Hepatic stellate cell (primary cell): Measurements from ENCODE around the gene MTA3.

ENCODE experiments used
- DNase-seq: peaks from one replicate; pipeline ENCODE4 v3.0.0; 2011; ENCODE audit warnings: low spot score

The MTA3 gene

DNA sequence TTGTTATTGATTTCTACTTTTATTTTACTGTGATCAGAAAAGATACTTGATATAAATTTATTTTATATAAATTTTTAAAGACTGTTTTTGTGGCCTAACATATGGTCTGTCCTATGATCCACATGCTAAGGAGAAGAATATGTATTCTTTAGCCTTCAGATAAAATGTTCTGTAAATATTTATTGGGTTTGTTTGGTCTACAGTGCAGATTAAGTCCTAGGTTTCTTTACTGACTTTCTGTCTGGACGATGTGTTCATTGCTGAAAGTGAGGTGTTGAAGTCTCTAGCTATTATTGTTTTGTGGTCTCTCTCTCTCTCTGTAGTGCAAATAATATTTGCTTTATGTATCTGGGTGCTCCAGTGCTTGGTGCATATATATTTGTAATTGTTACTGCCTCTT, 165.4 kb downstream of the MTA3 start:
- no peak for DNase-seq

DNA sequence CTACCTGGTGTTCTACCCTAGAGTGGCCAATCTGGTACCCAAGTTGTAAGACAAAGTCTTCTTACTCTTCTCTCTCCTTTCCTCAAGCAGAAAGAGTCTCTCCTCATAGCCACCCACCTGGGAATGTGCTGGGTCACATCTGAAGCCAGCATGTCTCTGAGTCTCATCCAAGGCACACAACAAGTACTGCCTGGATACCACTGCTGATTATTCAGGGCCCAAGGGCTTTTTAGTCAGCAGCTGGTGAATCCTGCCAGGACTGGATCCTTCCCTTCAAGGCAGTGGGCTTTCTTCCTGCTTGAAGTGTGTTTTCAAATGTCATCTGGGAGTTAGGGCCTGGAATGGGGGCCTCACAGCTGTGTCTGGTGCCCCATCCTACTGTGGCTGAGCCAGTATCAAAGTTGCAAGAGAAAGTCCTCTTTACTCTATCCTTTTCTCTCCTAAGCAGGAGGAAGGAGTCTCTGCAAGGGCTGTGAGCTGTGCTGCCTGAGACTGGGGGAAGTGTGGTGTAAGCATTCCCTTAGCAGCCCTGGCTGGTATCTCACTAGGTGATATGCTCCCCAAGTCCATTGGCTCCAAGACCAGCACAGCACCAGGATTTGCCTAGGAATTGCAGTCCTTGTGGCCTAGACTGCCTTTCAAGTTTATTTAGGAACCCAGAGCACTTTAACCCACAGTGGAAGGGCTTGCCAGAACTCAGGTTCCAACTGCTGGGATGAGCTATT, 168.3 kb downstream of the MTA3 start:
- no peak for DNase-seq

DNA sequence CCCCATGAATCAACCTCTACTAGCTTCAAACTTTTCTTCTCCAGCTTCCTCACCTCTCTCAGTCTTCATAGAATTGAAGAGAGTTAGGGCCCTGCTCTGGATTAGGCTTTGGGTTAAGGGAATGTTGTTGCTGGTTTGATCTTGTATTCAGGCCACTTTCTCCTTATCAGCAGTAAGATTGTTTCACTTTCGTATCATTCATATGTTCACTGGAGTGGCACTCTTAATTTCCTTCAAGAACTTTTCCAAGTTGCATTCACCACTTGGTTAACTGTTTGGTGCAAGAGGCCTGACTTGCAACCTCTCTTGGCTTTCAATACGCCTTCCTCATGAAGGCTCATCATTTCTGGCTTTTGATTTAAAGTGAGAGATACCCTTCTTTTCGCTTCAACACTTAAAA, 172.7 kb downstream of the MTA3 start:
- DNase-seq, result no peak

DNA sequence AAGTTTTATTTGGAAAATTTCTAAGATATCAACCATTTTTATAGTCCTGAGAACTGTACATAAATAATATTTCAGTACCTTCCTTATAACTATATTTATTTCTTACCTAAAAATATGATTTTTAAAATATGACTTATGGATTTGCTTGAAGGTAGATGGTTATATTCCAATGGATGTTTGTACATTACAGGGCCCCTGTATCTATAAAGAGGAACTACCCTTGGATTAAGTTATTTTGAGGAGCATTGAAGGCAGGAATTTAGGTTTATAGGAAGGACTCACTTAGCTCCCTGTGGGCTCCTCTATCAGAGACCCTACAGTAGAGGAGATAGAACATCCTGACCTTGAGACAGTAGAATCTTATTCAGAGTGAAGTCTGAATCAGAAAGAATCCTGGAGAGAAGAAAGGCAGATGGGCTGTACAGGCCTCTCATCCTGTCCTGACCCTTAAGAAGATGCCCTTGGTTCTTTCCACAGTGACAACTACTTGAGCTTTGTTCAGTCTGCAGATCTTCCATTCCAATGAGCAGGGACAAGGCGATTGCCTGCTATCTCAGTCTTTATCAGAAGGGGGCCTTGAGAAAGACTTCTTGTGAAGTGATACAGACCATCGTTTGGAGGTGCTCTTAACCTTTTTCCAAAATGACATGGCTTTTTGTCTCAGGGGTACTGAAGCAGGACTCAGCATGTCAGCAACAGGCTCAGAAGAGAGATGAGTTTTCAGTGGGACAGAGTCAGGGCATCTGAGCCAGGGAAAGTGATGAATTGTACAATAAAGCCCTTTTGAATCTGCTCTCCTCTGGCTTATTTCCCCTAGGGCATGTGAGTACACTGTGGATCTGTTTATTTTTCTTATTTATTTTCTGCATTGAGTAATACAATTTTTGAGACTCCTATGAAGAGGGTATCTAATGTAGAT, 174.6 kb downstream of the MTA3 start:
- DNase-seq, result no peak

DNA sequence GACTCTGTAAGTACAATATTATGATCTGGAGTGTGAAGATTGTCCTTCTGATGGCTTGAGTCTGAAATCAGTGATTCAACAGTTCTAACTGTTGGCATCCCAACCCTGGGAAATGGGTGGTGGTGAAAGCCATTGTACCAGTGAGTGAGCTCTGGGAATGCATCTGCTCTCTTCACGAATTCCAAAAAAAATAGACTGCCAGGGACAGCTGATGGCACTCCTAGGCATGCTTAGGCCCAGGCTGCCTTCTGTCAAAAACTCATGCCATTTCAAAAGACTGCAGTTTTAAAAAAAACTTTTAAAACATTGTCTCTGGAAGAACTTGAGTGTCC, 175.2 kb downstream of the MTA3 start:
- DNase-seq, result no peak

DNA sequence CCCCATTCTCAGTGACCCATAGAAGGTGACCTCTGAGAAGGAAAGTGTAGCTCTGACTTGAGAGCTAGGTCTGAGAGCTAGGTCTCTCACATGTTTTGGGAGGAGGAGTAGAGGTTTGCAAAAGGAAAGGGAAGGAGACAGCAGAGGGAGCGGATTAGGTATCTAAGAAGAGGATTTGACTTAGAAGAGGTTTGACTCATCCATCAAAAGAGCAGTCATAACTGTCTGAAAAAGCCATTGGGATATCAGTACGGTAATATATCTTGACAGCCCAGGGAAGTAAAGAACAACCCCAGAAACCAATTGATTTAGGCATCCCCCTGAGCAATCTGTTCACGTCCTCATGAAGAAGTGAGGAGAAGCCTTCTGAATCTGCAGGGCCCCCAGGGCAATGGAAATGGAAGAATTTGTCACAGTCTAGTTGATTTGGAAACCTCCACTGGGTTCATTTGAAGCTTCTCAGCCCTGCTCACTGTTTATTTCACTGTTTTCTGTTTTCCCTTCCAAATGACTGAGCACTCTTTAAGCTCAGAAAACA, 176.2 kb downstream of the MTA3 start:
- no peak for DNase-seq

DNA sequence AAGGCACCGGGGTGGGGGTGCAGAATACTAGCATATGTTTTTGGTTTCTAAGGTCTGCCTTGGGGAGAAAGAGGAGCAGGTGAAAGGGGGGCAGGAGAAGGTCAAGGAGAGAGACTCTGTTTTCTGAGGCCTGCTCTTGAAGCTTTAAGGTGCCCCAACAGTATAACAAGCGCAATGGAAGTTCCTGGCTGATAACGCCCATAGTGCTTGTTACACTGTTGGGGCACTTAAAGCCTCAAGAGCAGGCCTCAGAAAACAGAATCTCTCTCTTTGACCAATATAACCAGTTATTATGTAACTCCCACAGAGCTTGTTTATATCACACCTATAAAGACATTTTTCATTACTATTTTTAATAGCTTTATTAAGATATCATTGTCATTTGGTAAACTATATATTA, 179.0 kb downstream of the MTA3 start:
- DNase-seq, result no peak

DNA sequence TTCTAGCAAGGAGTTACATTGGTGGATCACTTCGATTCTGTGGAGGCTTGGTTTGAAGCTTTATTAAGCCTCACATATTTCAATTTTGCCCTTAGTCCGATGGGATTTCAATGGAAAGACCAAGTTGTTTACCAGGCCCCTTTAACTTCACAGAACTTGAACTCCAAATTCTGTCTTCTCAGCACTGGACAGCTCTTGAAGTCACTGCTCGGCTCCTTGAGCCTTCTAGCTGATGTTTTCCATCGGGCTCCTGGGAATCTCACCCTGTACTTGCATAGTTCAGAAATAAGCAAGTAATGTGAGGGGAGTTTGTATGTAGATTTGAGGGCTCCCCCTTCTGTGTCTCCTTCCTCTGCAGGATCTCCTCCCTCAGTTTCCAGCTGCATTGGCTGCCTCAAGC, 180.4 kb downstream of the MTA3 start:
- no peak for DNase-seq

DNA sequence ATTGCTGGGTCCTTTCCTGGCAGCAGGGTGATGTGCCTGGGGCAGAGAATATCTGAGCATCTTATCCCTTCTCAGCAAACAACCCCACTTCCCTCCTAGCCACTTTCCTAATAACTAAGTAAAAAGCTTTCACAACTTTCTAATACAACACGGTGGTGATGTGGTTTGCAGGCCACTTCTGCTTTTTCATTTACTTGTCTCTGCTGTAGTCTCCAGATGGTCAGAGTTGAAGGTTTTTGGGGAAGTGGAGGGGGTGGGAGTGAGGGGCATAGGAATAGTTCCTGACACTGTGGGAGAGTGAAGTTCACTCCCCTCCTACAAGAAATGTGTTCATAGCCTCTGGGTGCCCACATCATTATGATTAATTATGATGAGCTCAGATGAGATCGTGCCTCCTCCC, 183.9 kb downstream of the MTA3 start:
- no peak for DNase-seq

DNA sequence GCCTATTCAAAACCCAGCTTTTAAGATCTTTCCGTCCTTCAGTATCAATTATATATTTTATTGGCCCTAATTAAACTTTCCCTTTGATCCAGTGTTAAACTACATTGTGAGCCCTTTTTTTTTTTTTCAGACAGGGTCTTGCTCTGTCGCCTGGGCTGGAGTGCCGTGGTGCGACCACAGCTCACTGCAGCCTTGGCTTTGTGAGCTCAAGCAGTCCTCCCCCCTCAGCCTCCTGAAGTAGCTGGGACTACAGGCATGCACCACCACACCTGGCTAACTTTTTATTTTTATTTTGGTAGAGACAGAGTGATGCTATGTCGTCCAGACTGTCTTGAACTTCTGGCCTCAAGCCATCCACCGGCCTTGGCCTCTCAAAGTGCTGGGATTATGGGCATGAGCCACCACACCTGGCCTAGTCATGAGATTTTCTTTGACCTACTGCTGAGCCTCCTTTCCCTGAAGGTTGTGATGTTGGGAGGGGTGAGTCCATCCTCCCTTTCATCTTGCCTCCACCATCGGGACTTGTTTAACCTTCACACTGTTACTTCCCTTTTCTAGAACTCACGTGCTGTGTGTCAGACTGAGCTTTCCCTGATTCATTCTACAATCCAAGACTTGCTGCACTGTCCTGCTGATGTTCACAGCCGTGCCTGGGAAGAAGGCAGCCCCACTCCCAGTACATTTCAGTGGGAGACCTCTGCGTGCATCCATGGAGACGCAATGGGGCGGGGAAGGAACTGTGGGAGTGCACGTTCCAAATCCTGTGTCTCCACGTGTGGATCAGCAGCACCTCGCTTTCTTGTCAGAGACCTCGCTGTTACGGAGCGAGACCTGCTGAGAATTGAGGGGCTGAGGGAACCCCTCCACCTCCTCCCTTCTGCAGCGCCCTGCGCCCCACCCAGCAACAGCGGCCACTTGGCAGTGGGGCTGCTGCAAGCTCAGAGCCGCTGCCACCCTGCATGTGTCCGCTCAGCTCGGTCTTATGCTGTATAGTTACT, 184.7 kb downstream of the MTA3 start:
- DNase-seq, result no peak

DNA sequence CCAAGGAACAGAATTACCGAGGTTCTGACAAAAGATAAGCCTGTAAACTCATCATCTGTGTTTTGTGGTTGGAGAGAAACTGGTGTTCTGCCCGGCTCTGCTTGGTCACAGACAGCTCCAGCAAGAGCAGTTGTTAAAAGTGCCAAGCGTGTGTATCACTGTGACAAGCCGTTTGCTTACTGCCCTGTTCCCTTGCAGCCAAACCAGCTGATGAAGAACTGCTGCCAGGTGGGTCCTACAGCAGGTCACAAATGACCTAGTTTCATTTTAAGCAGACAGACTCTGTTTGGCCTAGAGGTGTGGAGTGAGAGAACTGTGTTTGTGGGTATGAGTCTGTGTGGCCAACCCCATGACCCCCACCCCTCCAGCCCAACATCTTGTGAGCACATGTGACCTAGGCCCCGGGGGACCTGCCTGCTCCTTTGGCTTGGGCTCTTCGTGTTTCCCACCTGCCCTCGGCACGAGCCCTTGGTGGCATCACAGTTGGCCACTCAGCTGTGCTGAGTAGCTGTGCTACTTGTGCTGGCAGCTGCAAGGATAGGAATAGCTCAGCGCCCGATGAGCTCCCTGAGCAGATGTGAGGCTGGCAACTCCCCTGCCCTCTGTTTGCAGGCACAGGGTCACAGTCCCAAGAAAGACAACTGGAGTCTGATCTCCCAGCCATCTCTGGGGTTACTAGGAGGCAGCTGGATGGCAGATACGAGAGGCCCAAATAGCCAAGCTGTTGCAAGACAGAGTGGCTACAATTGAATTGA, 185.8 kb downstream of the MTA3 start:
- DNase-seq, result no peak

DNA sequence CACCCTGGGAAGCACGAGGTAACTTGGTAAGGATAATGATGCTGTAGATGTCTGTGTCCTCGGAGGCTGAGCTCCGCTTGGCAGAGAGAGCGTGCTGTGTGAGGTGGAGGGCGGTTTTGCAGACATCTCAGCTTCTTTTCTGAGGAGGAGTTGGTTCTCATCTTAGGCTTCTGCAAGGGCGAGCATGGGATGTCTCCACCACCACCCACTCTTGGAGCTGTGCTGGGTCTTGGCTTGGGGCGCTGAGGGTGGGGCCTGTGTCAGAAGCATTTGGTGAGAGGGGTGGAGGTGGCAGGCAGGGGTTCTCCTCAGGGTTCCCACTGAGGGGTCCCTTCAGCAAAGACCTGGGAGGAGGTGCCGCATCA, 186.3 kb downstream of the MTA3 start:
- DNase-seq, result no peak

DNA sequence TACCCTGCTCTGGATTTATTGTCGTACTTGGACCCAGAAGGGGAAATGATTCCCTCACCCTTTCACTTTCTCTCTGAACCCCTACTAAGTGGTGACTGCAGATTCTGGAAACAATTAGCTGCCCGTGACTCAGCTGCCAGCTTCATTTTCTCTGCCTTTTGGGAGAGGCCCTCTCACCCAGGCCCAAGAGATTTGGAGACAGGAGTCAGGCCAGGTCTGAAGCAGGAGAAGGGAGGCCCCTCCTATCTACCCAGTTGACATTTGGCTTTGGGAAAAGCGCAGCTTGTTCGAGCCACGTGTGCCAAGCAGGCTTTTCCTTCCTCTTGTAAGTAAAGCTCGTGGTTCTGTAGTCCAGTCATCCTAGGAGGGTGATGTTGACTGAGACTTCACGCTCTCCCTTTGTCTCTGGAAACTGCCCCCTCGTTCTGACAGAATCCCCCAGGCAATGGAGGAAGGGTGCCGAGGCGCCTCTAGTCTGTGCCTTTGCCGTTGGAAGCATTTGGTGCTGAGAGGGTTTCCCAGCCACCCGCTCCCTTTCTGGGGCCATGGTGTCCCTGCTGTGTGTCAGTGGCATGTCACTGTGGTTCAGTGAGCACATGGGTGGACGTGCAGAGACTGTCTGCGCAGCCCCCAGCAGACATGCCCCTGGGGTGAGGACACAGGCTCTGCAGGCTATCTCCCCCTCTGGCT, 186.9 kb downstream of the MTA3 start:
- DNase-seq, result no peak

DNA sequence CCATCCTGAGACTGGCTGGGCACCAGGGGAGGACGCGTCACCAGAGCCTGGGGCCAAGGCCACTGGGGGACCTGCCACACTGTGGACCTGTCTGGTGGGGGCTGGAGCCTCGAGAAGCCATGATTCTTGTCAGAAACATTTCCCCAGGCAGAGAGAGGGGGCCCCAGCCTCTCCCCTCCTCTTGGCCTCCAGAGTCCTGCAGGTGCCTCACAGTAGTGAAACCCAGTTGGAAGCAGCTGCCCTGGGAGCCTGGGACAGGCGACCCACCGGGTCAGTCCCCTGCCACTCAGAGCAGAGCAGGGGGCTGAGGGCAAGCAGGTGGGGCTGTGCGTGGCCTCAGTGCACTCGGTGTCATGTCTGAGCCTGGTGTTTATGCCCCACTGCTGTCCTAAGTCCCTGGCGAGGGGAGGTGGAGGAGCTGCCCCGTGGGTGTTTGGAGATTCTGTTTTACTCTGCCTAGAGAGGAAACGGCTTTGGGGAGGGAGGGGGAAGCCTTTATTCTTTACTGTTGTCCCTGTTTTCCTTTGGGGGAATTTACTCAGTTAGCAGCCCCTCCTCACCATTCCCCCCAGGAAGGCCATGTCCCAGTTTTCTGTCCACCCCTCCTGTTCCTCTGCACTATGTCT, 187.8 kb downstream of the MTA3 start:
- no peak for DNase-seq

DNA sequence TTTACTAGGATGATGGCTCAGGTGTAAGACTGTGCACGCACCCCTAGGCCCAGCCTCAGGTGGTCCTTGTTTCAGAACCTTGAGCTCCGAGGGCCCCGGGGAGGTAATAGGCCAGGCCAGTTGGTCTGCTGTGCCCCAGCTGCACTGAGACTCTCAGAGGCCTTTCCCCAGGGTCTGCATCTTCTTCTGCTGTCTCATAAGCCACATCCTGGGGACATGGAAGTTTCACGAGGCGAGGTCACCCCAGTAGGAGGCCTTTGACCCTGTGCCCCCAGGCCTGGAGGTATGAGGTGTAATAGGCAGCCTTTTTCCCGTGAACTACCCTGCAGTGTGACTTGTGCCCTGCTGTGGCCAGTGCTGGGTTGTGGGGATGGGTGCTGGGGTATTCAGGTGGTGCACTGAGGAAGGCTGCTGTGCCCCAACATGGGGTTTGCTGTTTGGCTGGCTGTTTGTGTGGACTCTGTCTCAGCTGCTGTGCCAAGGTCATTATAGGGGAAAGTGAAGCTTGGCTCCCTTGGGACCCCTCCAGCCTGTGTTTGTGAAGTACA, 188.6 kb downstream of the MTA3 start:
- no peak for DNase-seq

DNA sequence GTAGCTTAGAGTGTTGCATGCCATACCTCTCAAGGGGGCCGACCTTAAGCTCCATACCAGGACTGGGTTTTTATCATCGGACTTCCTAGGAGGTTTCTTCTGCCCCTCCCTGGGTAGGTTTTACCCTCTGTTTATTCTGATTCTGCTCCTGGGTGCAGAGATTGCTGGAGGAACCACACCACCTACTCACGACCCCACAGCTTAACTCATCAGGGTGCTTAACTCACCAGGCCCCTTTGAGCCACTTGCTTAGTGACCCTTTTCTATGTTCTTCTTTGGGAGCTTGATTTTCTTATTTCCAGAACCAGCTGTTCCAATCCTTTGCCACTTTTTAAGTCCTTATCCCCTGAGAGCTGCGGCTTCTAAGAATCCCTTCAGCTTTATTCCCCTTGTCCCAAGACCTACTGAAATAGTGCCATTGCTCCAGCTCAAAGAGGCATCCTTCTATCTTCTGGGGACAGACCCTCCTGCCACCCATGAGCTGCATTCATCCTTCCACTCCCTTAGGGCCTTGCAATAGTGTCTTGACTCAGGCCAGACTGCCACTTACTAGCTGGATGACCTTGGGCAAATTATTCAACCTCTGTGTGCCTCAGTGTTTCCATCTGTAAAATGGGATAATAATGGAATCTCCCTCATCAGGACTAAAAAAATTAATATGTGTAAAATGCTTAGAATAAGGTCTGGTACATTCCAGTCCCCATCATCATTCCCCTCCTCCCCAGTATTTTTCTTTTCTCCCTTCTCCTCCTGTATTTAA, 189.7 kb downstream of the MTA3 start:
- DNase-seq, result no peak

DNA sequence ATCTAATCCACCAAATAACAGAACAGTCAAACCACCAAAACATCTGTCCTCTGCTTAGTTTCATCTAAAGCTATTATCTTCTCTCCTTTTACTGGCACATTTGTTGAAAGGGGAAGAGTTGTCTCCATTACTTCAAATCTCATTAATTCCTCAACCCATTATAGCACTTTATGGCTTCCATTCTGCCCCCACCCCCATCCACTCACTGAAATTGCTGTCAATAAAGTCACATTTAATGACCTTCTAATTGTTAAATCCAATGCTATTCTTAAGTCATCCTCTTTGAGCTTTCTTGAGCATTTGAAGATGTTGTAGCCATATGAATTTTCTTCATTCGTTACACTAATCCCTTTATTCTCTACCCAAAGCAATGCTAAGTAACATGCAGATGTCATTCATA, 190.3 kb downstream of the MTA3 start:
- no peak for DNase-seq

DNA sequence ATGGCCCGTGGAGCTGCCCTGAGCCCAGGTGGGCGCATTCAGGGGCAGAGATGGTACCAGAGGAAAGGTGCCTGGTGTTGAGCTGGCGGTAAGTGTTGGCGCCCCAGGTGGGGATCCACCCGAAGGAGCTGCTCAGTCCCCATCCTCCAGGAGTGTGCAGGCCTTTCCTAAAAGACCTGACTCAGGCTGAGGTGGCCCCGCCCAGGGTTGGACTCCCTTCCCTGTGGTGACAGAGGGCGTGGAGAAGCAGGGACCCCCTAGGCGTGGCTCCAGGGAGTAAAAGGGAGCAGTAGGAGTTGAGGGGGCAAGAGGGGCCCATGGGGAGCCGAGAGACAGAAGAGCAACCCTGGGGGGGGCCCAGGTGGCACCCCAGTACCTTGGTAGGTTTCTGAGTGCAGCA, 193.1 kb downstream of the MTA3 start:
- no peak for DNase-seq

DNA sequence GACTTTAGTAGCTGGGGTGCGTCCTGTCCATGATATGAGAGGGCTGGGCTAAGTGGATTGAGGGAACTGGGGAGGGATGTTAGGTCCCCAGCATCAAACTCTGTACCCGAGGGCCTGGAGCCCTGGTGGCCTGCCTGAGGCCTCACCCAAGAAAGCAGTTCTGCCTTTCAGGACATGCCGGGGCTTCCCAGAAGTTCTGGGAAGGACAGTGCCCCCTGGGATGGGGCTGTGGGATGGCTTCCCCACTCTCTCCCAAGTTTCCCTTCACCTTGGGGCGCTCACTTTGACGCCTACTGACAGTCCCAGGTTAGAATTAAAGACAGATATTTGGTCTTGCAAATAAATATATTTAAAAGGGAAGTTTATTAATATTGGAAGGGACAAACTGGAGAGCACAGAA, 193.7 kb downstream of the MTA3 start:
- DNase-seq, result no peak
